HG02852 (cell line): ENCODE data around the gene EXOC4.
"Not testable (repeated sequence)": the region's sequence is repeated elsewhere in the genome, so short reads cannot be mapped to it uniquely, and the experiment has no call there.

Experiments used
- ATAC-seq: cut with Tn5 transposase; IDR thresholded peaks from one replicate; pipeline ENCODE4 v1.9.1; 2021; ENCODE audit warnings: mild to moderate bottlenecking, moderate library complexity; ENCODE audit not compliant: unreplicated experiment

EXOC4 gene

DNA sequence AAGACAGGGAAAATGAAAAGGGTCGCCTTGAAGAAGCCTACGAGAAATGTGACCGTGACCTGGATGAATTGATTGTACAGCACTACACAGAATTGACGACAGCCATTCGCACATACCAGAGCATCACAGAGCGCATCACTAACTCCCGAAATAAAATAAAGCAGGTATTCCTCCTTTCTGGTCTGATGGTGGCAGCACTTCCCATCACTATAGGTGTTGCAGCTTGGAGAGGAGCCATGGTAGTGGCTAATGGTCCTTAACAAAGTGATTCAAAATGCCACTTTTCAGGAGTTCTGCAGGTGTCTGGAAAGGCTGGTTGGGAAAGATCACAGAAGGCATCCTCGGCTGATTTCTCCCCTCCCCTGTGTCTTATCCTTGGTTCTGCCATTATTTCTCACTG, 22.1 kb downstream of the EXOC4 start:
- no peak for ATAC-seq

DNA sequence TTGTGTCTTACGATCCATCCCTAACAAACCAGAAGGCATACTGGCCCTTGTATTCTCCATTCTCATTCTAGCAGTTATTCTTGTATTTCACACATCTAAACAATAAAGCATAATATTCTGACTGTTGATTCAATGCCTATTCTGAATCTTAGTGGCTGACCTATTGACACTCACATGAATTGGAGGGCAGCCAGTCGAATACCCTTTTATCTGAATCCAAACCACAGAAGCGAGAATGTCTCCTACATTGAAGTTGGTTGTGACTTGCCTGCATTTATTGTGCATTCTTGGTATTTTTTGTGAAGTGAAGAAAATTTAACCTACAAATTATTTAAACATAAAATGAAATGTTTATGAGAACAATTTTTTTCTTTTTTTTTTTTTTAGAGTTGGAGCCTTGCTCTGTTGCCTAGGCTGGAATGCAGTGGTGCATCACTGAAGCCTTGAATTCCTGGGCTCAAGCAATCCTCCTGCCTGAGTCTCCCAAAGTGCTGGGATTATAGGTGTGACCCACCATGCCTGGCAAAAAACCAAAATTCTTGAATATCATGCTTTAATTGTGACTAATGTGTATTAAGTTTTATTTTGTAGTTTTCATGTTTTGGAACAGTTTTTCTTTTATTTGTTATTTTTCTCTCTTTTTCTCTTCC, 22.7 kb downstream of the EXOC4 start:
- ATAC-seq, result no peak

DNA sequence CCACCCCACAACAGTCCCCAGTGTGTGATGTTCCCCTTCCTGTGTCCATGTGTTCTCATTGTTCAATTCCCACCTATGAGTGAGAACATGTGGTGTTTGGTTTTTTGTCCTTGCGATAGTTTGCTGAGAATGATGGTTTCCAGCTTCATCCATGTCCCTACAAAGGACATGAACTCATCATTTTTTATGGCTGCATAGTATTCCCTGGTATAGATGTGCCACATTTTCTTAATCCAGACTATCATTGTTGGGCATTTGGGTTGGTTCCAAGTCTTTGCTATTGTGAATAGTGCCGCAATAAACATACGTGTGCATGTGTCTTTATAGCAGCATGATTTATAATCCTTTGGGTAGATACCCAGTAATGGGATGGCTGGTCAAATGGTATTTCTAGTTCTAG, 26.1 kb downstream of the EXOC4 start:
- not testable (repeated sequence) for ATAC-seq

DNA sequence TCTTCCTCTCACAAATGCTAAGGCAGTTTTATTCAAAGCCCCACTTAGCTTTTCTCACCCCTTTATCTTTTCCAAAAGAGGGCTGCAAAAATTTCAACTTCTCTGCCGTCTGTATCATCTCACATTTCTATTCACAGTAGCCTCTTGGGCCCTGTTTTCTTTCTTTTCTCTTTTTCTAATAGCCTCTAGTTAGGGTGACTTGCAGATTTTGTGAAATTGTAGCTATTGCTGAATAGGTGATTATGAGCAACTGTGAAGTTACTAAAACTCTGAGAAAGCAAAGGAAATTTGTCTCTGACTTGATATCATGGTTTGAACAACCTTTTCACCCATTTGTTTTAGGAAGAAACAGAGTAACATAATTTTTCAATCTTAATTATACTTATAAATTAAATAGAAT, 29.2 kb downstream of the EXOC4 start:
- no peak for ATAC-seq

DNA sequence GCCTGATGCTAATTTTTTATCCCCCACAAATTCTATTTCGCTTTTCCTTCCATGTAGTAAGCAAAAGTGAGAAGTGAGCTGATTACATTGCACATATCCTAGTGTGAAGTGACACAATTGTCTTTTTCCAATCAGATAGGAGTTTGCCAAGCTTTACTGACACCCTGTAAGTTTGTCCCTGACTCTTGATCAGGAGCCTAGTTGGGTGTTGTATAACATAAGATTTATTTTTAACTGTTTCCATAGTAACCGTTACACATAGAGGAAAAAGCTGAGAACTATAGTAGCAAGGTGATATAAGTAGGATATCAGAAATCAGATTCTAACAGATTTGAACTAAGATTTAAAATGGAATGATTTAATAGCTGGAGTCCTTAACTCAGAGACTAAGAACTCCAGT, 31.2 kb downstream of the EXOC4 start:
- no peak for ATAC-seq

DNA sequence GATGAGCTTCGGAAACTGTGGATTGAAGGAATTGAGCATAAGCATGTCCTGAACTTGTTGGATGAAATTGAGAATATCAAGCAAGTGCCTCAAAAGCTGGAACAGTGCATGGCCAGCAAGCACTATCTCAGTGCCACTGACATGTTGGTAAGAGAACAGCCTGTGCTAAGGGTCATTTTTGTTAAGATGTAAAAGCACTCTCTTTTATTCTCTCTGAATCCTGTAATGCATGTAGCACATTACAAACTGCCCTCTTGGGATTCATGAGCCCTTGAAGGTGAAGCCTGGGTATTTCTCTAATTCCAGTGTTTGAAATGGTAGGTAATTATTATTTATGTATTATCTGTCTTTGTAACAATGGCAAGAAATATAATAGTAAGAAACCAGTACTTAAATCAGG, 36.1 kb downstream of the EXOC4 start:
- ATAC-seq, result no peak

DNA sequence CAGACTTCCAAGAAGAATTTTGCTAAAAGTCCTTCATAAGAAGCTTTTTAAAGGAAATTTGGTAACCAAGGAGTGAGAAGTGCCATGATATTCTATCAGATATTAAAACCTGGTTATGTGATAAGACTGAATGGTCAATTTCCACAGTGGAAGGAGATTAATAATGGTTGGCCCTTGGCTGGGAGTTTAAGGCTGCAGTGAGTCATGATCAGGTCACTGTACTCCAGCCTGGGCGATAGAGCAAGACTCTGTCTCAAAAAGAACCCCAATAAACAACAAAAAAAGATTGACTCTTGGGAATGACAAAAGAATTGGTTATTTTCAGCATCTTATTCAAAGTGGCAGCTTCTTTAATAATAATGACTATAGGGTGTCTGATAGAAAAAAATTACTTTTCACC, 37.2 kb downstream of the EXOC4 start:
- ATAC-seq, result no peak

DNA sequence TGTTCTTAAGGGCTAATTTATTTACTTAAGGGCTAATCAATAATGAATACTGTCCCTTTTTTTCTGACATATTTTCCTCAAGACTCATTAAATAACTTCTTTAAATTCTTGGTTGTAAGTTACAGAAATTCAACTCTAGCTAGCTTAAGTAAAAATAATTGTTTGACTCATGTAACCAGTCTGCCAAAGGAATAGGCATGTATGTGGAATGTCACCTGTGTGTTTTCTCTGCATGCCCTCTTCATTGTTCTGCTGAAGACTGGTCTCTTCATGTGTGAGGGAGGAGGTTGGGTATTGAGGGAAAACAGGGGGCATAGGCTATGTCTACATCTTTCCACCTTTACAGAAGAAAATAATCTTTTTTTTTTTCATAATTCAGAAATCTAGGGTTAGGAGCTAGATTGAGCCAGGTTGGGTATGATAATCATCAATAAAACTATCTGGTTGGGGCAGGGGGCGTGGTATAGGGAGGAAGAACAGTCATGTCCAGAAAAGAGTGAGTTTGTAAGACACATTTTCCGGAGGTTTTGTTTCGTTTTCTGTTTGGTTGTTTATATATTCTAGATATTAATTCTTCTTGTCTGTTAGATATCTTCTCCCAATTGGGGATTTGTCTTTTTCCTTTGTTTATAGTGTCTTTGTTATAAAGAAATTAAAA, 37.9 kb downstream of the EXOC4 start:
- ATAC-seq, result no peak

DNA sequence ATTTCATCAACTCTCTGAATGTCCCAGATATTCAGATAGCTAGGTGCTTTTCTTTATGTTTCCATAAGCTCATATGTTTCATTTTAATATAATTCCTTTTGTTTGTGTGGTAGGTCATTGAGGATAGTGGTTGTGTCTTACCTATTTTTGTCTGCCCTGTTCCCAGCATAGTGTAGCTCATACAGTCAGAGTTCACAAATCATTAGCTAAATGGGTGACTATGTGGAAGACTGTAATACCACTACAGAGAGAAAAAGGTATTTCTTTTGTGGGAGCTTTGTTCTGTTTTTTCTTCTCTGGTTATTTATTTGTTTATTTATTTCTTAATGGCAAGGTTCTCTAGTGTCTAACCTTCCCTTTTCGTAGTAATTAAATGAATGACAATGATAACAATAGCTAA, 39.8 kb downstream of the EXOC4 start:
- ATAC-seq, result no peak

DNA sequence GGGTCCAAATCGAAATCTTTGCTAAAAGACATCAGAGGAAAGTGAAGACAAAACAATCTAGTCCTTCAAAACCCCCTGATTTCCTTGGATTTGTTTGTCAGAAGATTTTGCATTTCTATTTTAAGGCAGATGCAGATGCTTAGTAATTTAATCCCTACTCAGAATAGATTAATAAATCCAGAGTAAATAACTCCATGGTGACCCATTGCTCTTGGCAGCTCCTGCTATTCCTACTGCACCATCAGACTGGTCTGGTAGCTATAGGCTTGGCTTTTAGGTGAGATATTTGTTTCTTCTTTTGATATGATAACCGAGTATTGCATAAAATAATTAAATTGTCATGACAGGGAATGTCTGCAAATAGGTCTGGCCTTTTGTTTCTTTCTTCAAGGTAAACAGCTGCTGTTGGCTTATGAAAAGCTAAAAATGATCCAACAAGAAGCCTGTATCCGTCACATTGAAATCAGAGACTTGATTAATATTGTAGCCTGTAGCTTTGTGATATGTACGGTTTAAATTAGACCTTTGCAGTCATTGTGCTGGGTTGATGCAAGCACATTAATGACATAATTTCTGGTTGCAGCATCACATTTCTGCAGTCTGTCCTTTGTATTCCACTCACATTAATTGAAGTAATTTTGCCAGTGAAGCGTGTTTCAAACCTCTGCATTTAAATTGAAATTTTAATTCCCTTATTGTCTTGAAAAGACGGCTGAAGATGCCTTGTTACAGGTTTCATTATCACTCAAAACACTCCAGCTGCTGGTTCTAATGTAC, 40.7 kb downstream of the EXOC4 start:
- no peak for ATAC-seq

DNA sequence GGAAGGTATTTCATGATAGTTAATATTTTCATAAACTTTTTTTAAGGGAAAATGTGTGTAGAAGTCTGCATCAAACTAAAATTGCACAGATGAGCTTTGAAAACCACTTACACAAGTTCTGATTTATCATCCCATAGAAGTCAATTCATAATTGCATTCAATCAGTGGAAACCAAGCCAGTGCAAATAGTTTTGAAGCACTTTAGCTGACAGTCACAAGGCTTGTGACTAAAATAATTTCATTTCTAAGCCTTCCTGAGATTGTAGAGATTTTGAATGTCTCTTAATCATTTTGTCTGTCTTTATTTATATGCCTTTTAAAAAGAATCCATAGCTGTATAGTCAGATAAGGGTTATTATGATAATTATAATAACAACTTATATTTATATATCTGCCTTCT, 41.4 kb downstream of the EXOC4 start:
- ATAC-seq, result no peak

DNA sequence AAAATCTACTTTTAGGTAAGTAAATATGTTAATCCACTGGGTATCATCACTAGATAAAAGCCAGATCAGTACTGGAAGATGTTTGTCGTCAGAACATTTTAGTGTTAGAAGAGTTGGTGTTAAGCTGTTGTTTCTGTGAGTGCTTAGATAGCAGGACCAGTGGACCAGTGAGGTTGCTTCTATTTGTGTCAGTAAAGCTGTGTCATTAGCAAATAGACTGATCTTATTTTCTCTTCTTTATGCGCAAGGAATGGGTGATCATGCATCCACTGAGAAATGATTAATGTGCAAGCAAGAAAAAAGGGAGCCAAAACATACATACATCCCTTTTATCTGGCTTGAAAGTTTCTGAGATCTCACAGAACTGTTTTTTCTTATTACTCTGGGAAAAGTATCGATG, 42.6 kb downstream of the EXOC4 start:
- no peak for ATAC-seq

DNA sequence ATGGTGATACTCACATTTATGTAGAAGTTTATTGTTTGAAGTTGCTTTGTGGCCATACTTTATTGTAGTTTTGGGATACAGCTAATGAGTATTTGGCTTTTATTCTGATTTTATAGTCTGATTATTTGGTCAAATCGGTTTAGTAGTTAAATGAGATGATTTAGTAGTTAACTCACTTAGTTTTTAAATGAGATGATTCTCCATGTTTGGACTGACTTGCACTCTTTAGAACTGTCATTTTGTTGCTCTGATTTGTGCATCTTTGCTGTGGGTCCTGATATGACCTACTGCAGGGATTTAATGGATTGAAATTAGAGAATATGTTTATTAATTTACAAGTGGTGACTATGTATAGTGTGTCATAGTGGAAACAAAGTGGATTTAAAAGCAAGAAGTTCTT, 44.2 kb downstream of the EXOC4 start:
- ATAC-seq, result no peak

DNA sequence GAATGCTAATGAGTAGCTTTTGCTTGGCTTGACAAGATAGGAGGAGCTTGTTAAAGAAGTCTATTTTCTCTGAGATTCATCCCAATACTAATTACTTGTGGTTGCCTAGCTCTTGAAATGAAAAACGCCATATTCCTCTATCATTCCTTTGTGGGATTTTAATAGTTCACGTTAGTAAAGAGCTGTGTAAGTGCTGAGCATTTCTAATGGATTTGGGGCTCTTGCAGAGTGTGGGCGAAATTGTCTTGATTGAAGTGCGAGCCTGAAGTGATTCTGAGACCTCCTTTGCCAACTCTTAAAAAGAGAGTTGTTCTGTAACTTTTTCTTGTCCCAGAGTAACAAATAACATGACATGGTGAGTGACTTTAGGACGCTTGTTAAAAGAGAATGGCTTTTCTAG, 45.2 kb downstream of the EXOC4 start:
- ATAC-seq, result no peak

DNA sequence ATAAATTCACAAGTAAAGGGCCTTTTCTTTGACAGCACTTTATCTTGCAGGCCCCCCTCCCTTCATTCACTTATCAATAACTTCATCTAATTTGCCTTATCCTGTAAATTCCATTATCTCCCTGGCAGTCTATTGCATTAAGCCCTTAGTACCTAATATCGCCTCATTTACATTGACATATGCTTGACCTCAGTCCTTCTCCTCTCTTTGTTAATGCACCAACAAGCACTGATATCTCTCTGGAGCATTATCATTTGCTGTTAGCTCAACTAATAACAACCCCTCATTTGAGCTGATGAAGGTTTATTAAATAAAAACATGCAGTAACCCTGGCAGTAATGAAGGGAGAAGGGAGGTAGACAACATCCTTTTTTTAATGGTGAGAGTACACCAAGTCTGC, 46.8 kb downstream of the EXOC4 start:
- ATAC-seq, result no peak

DNA sequence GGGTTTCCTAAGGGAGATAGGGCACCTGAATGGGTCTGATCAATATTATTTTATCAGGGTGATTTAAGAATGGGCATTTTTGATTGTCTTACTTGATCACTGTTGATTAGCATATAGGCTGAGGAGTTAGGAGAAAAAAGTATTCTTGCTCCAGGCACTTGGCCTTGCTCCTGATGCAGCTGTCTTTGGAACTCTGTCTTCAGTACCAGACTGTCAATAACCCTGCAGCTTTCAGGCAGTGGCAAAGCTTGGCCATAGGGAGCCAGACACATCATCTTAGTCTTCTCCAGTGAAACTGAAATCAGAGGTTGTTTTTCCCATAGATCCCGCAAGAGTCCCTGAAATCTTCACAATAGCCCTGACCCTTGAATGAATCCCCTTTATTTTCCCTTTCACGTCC, 47.2 kb downstream of the EXOC4 start:
- no peak for ATAC-seq

DNA sequence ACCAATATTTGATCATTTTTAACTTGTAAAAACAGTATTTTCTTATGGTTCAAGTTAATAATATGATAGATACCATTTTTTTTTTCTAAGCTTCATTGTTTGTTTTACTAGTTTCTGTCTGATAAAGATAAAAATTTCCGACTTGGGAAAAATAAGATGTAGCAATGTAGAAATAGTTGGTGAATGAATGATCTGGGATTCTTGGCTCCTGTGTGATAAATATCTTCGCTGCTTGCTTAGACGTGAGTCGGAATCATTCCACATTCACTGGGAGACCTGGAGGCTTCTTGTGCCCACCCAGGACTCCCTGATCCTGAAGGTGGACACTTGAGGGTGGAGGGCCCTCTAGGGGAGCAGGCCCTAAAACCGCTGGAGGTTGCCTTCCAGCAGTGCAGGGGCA, 47.9 kb downstream of the EXOC4 start:
- ATAC-seq, result no peak

DNA sequence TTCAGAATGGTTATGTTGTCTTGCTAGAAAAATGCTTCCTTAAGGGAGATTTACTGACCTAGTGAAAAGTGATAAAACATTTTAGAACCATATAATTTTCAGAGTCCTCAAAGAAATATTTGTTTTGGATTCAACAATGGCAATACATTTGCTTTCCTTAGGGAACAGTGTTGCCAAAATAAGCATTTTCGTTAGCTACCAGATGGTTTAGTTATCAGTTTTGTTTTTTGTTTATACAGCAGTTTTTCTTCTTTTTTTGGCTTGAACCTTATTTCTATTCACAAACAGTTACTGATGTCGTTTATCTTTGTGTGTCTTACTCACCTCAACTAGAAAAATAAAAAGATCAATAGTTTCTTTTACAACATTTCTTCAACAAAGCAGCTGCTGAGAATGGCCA, 48.6 kb downstream of the EXOC4 start:
- no peak for ATAC-seq

DNA sequence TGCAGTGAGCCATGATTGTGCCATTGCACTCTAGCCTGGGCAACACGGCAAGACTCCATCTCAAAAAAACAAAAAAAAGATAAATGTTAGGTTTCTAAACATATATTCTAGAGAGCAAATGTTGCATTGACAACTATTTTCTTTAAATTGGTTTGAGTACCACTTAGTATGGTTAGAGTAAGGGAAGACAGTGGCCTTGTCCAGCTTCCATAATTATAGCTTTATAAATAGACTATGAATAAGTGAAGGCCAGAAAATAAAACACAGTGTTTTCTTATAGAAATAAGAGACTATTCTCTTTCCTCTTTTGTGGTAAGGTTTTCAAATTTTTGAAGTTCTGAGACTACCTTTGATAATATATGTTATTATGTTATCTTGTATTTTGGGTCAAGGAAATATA, 50.5 kb downstream of the EXOC4 start:
- no peak for ATAC-seq

DNA sequence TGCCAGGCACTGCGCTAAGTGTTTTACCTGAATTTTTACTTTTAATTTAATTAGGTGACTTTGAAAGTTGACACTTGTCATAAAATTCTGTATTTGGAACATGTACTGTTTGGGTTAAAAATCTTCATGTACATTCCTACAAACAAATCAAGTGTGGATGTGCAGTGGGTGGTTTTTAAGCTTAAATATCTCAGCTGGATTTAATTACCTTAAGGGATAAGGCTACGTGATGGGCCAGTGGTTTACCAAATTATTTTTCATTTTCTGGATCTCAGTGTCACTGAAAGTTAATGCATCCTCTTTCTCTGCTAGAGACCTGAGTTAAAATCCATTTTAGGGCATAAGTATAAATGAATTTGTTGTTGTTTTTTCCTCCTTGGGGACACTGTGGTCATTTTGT, 51.1 kb downstream of the EXOC4 start:
- ATAC-seq, result no peak

DNA sequence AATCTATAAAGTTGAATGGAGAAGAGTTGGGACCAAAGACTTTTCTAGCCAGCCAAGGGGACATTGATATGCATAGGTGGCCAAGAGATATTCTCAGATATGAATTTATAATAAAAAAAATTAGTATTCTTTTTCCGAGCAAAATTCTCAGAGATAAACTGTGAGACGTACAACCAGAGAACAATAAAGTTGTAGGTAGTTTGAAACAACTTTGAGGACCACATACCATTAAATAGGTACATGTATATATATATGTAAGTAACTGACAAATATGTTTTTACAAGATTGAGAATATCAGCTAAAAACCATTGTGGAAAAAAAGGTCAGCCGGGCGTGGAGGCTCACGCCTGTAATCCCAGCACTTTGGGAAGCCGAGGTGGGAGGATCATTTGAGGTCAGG, 56.5 kb downstream of the EXOC4 start:
- no peak for ATAC-seq

DNA sequence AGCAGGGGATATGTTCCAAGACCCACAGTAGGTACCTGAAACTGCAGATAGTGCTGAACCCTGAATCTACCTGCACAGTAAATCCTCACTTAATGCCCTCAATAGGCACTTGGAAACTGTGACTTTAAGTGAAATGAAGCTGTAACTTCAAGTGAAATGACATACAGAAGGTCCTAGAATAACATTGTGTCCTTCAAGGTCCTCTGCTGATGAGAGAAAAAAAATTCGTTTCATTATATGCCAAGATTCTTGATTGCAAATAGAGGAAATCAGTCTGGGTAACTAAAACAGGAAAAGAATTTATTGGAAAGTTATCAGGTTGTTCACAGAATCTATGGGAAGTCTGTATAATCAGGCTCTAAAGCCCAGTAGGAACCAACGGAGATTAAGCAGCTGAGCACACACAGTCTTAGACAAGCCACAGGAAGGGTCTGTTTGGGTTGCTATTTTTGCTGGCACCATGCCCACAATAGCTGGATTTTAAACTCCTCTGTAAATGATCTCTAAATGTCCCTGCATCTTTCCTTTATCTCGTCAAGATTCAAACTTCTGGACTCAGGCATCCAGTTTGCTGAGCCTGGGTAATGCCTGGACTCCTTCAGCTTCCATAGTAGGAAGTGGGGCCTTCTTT, 57.5 kb downstream of the EXOC4 start:
- ATAC-seq, result no peak
